AG09319 (cell line): ENCODE measurements around the gene SEMA4D.

Experiments
- DNase-seq: peaks from one replicate; pipeline ENCODE4 v3.0.0-alpha.2; 2010; ENCODE audit warnings: low read depth; ENCODE audit errors: extremely low read depth
- TF ChIP-seq, protein P1 (sequence below): IDR thresholded peaks from 2 replicates; pipeline ENCODE4 v1.5.1; 2011; ENCODE audit warnings: low read depth, mild to moderate bottlenecking, inconsistent platforms, low read length, moderate library complexity

The SEMA4D gene

DNA sequence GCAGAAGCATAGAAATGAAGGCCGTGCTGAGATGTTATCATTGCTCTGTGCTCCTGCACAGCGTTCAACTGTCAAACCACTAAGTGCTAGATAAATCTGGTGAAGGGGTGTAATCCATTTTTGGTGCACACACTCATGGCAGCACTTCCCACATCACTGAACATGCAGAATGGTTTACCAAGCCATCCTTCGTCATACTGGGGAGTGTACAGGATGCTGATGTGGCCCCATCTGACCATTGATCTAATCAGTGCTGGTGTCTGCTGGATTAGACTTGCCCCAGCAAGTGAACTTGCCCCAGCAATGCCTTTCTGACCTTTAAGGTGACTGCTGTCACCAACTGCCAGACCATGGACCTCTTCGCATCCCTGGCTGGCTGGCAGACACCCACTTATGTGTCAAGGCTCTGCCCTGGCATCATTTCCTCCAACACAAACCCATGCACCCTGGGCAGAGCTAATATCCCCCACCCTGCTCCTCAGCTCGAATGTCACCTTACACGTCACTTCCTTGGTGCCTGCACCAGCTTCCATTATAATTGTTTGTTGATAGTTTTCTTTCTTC lies 4.2 kb upstream of the SEMA4D start:
- DNase-seq = no peak
- TF ChIP-seq, protein P1, sequence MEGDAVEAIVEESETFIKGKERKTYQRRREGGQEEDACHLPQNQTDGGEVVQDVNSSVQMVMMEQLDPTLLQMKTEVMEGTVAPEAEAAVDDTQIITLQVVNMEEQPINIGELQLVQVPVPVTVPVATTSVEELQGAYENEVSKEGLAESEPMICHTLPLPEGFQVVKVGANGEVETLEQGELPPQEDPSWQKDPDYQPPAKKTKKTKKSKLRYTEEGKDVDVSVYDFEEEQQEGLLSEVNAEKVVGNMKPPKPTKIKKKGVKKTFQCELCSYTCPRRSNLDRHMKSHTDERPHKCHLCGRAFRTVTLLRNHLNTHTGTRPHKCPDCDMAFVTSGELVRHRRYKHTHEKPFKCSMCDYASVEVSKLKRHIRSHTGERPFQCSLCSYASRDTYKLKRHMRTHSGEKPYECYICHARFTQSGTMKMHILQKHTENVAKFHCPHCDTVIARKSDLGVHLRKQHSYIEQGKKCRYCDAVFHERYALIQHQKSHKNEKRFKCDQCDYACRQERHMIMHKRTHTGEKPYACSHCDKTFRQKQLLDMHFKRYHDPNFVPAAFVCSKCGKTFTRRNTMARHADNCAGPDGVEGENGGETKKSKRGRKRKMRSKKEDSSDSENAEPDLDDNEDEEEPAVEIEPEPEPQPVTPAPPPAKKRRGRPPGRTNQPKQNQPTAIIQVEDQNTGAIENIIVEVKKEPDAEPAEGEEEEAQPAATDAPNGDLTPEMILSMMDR = no peak

- TF ChIP-seq, protein P1 = no peak
- no peak for DNase-seq
Observed at GRCh38 chr9:89501311-89501898, 3.5 kb upstream of the SEMA4D start.

DNA sequence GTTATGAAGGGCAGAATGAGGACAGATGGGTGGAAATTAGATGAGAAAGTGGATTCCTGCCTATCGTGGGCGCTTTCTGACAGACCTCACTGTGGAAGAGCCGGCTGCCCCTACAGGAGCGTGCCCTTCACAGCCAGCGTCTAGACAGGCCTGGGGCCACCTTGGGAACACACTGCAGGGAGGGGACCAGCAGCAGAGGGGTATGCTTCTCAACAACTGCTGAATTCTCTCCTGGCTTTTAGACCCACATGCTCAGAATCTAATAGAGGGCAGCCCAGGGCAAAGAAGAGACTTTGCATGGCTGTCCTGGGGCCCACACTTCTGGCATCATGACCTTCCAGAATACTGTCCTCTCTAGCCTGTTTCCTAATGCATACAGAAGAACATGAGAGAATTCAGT lies 2.1 kb upstream of the SEMA4D start:
- TF ChIP-seq, protein P1 = no peak
- no peak for DNase-seq

- TF ChIP-seq, protein P1 = no peak
- DNase-seq = no peak
Observed at GRCh38 chr9:89498852-89499480, 1.1 kb upstream of the SEMA4D start.

DNA sequence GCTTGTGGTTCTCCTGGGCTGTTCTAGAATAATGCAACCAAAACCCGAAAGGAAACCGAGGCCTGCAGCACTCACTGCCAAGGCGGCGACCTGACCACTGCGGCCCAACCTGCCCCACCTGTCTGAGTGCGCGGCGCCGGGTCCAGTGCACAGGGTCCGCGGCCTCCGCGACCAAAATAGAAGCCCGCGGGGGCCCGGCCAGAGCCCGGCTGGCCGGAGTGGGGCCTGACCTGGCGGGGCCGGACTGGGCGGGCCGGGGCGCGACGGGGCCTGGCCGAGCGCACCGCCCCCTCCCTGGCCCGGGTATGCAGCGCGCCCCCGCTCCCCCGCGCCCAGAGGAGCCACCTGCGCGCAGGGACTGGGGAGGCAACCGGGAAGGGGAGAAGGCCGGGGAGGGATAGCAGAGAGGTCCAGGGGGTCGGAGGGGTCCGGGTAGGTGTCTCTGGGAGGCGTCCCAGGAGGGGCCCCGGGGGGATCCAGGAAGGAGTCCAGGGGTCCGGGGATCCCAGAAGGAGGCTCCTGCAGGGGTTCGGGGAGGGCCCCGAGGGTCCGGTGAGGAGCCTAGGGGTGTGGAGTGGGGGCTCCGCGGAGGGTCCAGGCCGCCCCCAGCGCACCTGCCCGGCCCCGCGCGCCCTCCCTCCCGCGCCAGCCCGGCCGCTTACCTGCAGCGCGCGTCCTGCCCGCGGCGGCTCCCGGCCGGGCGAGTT lies 503 bp downstream of the SEMA4D start:
- TF ChIP-seq, protein P1 = no peak
- DNase-seq = no peak

- TF ChIP-seq, protein P1 = no peak
Observed at GRCh38 chr9:89496645-89497256, 1.2 kb downstream of the SEMA4D start.

More at GRCh38 chr9:89496645-89497256, 1.2 kb downstream of the SEMA4D start:
- DNase-seq = no peak
